ENCODE measurements around the gene RARB. TPM values are rescaled to one million over a fixed set of nuclear protein-coding genes. Genes with fewer than 3 reads are reported as not detected.

RARB gene
- polyA plus RNA-seq, 1 experiment, result 7.8 TPM

DNA sequence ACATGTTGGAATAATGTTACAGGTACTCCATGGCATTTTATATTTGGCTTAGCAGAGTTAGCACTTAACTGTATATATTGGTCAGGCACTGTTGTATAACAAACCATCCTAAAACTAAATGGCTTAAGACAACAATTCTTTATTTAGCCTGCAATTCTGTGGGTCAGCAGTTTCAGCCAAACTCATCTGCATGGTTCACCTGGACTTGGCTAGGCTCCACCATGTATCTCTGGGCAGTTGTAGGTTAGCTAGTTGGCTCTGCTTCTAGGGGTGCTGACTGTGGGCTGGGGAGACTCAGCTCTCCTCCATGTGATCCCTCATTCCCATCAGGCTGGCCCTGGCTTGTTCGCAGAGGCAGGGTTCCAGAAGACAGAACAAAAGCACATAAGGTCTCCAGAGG lies 34.4 kb downstream of the RARB start:
- no peaks in the 10 kb centered on the region for H3K27me3 ChIP-seq (ENCODE audit: control insufficient read depth, insufficient read depth, low read length)
- no peak for DNase-seq (ENCODE audit: low read depth)
- ChIA-PET POLR2A (no interaction called here), CTCF (no interaction called here)
- H3K36me3 ChIP-seq (ENCODE audit: control insufficient read depth, insufficient read depth, low read length), result peaks cover 1% of the 10 kb centered on the region; the same call in 1 of the 2 replicates
- TF ChIP-seq, protein P1, sequence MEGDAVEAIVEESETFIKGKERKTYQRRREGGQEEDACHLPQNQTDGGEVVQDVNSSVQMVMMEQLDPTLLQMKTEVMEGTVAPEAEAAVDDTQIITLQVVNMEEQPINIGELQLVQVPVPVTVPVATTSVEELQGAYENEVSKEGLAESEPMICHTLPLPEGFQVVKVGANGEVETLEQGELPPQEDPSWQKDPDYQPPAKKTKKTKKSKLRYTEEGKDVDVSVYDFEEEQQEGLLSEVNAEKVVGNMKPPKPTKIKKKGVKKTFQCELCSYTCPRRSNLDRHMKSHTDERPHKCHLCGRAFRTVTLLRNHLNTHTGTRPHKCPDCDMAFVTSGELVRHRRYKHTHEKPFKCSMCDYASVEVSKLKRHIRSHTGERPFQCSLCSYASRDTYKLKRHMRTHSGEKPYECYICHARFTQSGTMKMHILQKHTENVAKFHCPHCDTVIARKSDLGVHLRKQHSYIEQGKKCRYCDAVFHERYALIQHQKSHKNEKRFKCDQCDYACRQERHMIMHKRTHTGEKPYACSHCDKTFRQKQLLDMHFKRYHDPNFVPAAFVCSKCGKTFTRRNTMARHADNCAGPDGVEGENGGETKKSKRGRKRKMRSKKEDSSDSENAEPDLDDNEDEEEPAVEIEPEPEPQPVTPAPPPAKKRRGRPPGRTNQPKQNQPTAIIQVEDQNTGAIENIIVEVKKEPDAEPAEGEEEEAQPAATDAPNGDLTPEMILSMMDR (IDR thresholded peaks at IDR 0.05; ENCODE audit: insufficient read depth, low read depth, low read length), result no peak
- H3K4me3 ChIP-seq (ENCODE audit: low read depth, low read length), result no peak overlapping the region

DNA sequence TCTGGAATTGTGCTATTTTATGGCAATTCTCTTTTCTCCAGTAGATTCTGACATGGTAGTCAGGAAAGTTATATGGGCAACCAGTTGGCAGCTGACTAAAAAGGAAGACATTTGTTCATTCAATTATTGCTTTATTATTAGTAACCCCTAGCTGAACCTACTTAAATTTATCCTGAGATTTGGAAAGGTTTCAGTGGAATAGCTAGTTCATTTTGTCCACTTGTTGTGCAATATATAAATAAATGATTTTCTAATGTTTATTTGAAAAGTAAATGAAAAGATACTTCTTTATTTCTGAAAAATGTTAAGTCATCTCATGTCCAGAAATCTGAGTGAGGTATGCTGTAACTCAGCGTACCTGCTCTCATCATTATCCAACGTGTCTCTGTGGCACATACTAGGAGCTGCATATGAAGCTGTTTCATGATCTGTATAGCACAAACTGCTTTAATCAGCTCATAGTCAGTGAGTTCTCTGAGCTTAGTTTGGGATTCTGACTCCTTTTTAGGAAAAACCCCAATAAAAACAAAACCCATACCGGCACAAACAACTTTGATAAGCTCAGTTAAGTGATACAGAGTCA lies 35.9 kb downstream of the RARB start:
- DNase-seq (ENCODE audit: low read depth), result no peak
- ChIA-PET CTCF (interaction anchor here (0.7 to 1.2 kb wide), 3 partner anchors 15 to 129 kb away, joined by 3 to 6 read pairs (median 3); no protein-coding TSS in a partner anchor), POLR2A (interaction anchor here (0.5 to 0.7 kb wide), 2 partner anchors 124 to 167 kb away, joined by 3 to 6 read pairs; no protein-coding TSS in a partner anchor)
- no peaks in the 10 kb centered on the region for H3K27me3 ChIP-seq (ENCODE audit: control insufficient read depth, insufficient read depth, low read length)
- H3K4me3 ChIP-seq (ENCODE audit: low read depth, low read length), result no peak overlapping the region
- TF ChIP-seq, protein P1 (IDR thresholded peaks at IDR 0.05; ENCODE audit: insufficient read depth, low read depth, low read length), result no peak
- peaks cover 1% of the 10 kb centered on the region; the same call in 1 of the 2 replicates for H3K36me3 ChIP-seq (ENCODE audit: control insufficient read depth, insufficient read depth, low read length)

DNA sequence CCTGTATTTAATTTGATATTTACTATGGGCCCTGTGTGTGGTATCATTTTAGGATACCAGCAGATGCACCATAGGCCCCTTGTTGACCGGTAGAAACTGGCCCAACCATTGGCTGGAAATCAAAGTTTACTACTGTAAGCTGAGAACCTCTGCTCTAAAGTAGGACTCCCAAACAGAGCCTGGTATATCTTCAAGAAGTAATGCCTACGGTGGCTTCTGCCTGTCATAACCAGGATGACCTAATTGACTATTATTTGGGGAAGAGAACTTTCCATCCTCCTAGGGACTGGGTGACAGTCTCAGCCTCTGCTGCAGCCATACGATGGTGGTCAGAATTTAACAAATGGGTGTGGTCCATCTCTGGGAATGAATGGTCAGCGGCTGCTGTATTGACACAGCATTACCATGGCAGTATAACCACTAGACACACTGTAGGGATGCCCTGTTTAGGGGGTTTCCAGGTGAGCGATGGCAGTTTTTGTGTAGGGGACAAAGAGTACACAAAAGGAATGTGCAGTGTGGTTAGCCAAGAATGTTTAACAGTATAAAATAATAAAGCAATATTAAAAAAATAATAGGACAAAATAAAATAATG lies 37.3 kb downstream of the RARB start:
- POLR2A ChIA-PET, result no interaction called here
- CTCF ChIA-PET, result interaction anchor here (0.7 to 1.1 kb wide), 2 partner anchors 24 to 120 kb away, joined by 3 read pairs; no protein-coding TSS in a partner anchor
- TF ChIP-seq, protein P1 (IDR thresholded peaks at IDR 0.05; ENCODE audit: insufficient read depth, low read depth, low read length), result no peak
- H3K36me3 ChIP-seq (ENCODE audit: control insufficient read depth, insufficient read depth, low read length), result peaks cover 1% of the 10 kb centered on the region; the same call in 1 of the 2 replicates
- H3K27me3 ChIP-seq (ENCODE audit: control insufficient read depth, insufficient read depth, low read length), result no peaks in the 10 kb centered on the region
- DNase-seq (ENCODE audit: low read depth), result no peak
- H3K4me3 ChIP-seq (ENCODE audit: low read depth, low read length), result no peak overlapping the region

DNA sequence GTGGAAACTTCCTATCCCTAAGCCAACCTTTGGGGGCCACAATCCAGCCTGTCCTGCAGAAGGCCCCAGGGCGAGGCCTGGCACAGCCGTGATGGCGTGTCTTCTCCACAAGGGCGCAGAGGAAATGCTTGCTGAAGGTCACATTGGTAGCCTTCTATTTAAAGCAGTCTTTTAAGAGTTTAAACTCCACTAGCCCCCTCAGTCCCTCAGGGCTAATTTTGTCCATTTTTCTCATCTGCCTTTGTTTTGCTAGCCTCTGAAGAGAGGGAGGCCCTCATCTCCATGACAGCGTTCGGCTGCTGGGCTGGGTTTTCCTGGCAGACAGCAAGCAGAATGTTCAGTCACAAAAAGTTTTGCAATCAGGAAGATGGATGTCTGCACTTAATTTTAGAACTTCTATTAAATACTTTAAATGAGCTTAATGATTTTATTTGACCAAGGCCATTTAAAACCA lies 40.8 kb downstream of the RARB start:
- H3K4me3 ChIP-seq (ENCODE audit: low read depth, low read length), result no peak overlapping the region
- ChIA-PET CTCF (interaction anchor here (0.8 to 3.9 kb wide), 7 partner anchors 8 to 432 kb away, joined by 3 to 23 read pairs (median 3); no protein-coding TSS in a partner anchor), POLR2A (interaction anchor here (0.9 to 1.1 kb wide), 2 partner anchors 31 to 422 kb away, joined by 3 read pairs; no protein-coding TSS in a partner anchor)
- no peaks in the 10 kb centered on the region for H3K27me3 ChIP-seq (ENCODE audit: control insufficient read depth, insufficient read depth, low read length)
- TF ChIP-seq, protein P1 (IDR thresholded peaks at IDR 0.05; ENCODE audit: insufficient read depth, low read depth, low read length), result peak; percentile 58
- no peaks in the 10 kb centered on the region for H3K36me3 ChIP-seq (ENCODE audit: control insufficient read depth, insufficient read depth, low read length)
- DNase-seq (ENCODE audit: low read depth), result peak; percentile 96

DNA sequence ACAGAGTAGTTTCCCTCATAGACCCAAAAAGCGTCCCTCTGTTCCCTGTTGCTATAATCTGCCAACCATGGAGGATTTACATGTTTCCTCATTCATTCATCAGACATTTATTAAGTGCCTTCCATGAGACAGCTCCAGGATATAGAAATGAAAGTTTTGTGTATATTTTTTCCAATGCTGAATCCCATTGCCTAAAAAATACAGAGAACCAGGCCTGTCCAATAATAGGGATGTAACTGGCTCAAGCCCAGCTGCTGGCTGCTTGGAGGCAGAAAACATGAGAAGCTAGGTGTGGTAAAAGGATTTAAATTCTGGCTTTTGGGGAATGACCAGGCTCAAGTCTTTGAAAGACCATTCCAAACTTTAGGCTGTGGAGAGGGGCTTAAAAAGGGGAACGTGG lies 41.5 kb downstream of the RARB start:
- TF ChIP-seq, protein P1 (IDR thresholded peaks at IDR 0.05; ENCODE audit: insufficient read depth, low read depth, low read length), result no peak
- Histone ChIP-seq H3K36me3 (ENCODE audit: control insufficient read depth, insufficient read depth, low read length) (no peaks in the 10 kb centered on the region), H3K4me3 (ENCODE audit: low read depth, low read length) (no peak overlapping the region), H3K27me3 (ENCODE audit: control insufficient read depth, insufficient read depth, low read length) (no peaks in the 10 kb centered on the region)
- no peak for DNase-seq (ENCODE audit: low read depth)
- CTCF ChIA-PET, result interaction anchor here (0.7 to 3.9 kb wide), 11 partner anchors 9 to 432 kb away, joined by 3 to 23 read pairs (median 3); no protein-coding TSS in a partner anchor
- POLR2A ChIA-PET, result interaction anchor here (0.9 to 1.1 kb wide), 2 partner anchors 30 to 423 kb away, joined by 3 read pairs; no protein-coding TSS in a partner anchor
